HPDE6-E6E7 (cell line): Measurements from ENCODE around the gene ZMIZ1.

ENCODE experiments used
- DNase-seq: peaks from one replicate; pipeline ENCODE4 v3.0.0; 2011; ENCODE audit warnings: missing footprints; ENCODE audit errors: extremely low spot score

Gene ZMIZ1

GRCh38 chr10:79354615-79355014, 285.8 kb downstream of the ZMIZ1 start:
- DNase-seq = no peak

DNA sequence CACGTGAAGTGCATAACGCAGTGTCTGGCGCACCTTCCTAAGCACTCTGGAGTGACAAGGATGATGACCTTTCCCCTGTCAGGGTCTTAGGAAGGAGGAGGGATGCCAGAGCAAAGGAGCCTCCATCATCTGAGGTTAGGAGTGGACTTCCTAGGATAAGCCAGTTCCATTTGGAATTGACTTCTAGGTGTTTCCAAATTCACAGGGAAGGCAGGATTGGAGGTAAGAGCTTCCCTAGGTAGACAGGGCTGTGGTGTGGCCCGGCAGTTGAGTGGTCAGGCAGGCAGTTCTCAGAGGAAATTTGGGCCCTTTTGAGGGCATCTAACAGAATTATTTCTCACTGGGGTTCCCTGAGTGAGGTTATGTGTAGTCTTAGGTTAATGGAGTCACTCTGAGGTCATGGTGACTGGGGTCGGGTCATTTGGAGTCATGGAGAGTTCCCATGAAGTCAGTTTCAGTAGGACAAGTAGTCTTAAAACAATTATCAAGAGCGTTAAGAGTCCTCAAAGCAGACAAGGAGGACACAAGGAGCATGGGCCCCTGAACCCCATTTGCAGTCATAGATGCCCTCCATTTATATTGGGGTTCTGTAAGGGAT, 286.8 kb downstream of the ZMIZ1 start:
- no peak for DNase-seq

- no peak for DNase-seq
Observed at GRCh38 chr10:79356104-79356503, 287.3 kb downstream of the ZMIZ1 start.

DNA sequence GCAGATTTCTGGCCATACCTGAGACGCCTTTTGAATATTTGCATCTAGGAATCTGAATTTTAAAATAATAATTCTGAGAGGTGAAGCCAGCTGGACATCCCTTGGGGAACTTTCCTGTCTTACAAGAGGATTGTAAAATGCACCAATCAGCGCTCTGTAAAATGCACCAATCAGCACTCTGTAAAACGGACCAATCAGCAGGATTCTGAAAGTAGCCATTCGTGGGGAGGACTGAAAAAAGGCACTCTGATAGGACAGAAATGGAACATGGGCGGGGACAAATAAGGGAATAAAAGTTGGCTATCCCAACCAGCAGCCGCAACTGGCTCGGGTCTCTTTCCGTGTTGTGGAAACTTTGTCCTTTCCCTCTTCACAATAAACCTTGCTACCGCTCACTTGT, 288.4 kb downstream of the ZMIZ1 start:
- no peak for DNase-seq

DNA sequence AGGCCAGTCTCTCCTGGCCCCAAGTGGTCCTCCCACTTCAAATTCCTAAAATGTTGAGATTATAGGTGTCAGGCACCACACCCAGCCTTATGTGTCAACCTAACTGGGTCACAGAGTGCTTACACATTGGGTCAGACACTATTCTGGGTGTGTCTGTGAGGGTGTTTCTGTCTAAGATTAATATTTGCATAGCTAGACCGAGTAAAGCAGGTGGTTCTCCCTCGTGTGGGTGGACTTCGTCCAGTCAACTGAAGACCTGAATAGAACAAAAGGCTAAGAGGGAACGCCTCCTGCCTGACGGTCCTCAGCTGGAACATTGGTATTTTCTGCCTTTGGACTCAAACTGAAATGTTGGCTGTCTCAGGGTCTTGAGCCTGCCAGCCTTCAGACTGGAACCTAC, 290.0 kb downstream of the ZMIZ1 start:
- no peak for DNase-seq

DNA sequence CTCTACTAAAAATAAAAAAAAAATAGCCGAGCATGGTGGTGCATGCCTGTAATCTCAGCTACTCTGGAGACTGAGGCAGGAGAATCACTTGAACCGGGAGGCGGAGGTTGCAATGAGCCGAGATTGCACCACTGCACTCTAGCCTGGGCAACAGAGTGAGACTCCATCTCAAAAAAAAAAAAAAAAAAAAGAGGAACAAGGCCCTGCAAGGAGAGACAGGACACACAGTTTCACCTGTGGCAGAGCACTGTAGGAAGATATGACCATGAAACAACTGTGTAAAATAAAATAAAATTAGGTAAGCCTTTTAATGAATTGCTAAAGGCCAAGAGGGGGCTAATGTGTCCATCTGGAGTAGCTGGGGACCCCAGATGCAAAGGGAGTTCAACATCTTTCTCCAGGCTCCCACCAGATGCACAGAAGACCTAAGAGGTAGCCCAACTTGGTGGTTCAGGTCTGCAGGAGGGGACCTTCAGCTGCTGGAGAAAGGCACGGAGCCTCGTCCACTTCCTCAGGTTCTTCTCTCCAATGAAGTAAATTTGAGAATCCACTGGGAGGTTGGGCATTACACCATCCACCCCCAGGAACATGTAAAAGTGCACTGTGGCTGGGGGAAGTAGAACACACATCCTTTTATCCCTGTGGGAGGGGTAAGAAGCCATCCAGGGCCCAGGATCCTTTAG, 291.2 kb downstream of the ZMIZ1 start:
- no peak for DNase-seq

DNA sequence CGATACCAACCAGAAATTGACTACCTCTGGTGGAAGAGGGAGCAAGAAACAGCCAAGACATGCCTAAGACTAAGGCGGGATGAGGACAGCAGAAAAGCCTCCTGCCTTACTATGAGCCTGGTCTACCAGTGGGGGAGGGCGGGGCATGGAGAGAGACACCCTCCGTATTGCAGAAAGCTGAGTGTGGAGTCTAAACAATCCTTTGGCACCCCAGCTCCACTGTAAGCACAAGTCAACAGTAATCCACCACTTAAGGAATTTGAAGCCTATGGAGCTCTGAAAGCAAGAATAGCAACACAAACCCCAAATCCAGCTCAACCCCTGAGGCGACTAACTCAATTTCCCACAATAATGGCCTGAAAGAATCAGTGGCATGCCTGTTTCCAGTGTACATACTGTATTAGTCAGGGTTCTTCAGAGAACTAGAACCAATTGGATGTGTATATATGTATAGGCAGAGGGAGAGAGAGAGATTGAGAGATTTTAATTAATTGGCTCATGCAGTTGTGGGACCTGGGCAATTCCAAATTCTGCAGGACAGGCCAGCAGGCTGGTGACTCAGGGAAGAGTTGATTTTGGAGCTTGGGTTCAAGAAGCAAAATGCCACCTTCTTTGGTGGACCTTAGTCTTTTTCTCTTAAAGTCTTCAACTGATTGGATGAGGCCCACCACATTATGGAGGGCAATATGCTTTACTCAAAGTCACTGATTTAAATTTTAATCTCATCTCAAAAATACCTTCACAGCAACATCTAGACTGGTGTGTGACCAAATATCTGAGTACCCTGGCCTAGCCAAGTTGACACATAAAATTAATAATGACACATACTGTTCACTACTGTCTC, 292.0 kb downstream of the ZMIZ1 start:
- no peak for DNase-seq

- no peak for DNase-seq
Observed at GRCh38 chr10:79361726-79362397, 293.1 kb downstream of the ZMIZ1 start.
